IMR-90 (cell line): Measurements from ENCODE around the gene KXD1. TPM values are rescaled to one million over a fixed set of nuclear protein-coding genes. Genes with fewer than 3 reads are reported as not detected.

Experiments used
- ATAC-seq: fragments of 200-7000 bp; cut with Tn5 transposase; 2 replicates; pipeline ENCODE4 v1.9.1; 2020; ENCODE audit warnings: low read depth, mild to moderate bottlenecking, moderate library complexity
- BruUV-seq: library from RNA; stranded (reverse); fragments of 400-500 nt; replicated peaks from 2 replicates; lab custom pipeline; 2021; lab: Mats Ljungman, UMichigan
- CTCF ChIA-PET: fragments of 300-600 bp; formaldehyde crosslinking; extraction: SDS; loops from one replicate; lab custom pipeline; 2021; ENCODE audit warnings: antibody characterized with exemption; lab: Yijun Ruan, JAX
- POLR2A ChIA-PET: fragments of 300-600 bp; sonication (Branson Sonifier 250); formaldehyde crosslinking; loops from one replicate; lab custom pipeline; 2022; ENCODE audit warnings: antibody characterized with exemption; ENCODE audit not compliant: unreplicated experiment; lab: Charles Lee
- DNase-seq: peaks from one replicate; pipeline ENCODE4 v3.0.0; 2013
- H2AFZ ChIP-seq: replicated peaks from 2 replicates; pipeline ENCODE3; 2013; ENCODE audit warnings: low read length, mild to moderate bottlenecking; ENCODE audit not compliant: poor library complexity
- H2AK5ac ChIP-seq: 2 replicates; pipeline ENCODE4 v1.6.1; 2013; ENCODE audit warnings: low read depth, low read length, inconsistent platforms
- H2AK9ac ChIP-seq: replicated peaks from 2 replicates; pipeline ENCODE3; 2013; ENCODE audit warnings: mild to moderate bottlenecking, low read depth, low read length, moderate library complexity; ENCODE audit not compliant: poor library complexity
- H2BK120ac ChIP-seq: 2 replicates; pipeline ENCODE4 v1.6.1; 2013; ENCODE audit warnings: low read depth, low read length, inconsistent platforms
- H2BK15ac ChIP-seq: 3 replicates; pipeline ENCODE4 v1.6.1; 2013; ENCODE audit warnings: low read depth, low read length, inconsistent platforms
- H2BK20ac ChIP-seq: 2 replicates; pipeline ENCODE4 v1.6.1; 2013; ENCODE audit warnings: low read depth, mild to moderate bottlenecking, inconsistent platforms, low read length, moderate library complexity
- H2BK5ac ChIP-seq: 2 replicates; pipeline ENCODE4 v1.6.1; 2013; ENCODE audit warnings: mild to moderate bottlenecking, low read depth, low read length, inconsistent platforms; ENCODE audit not compliant: poor library complexity, severe bottlenecking
- H3K14ac ChIP-seq: replicated peaks from 2 replicates; pipeline ENCODE4 v1.6.1; 2013; ENCODE audit warnings: low read depth, low read length, inconsistent platforms
- H3K18ac ChIP-seq: 2 replicates; pipeline ENCODE4 v1.6.1; 2013; ENCODE audit warnings: low read depth, low read length, control low read depth
- H3K23ac ChIP-seq: 2 replicates; pipeline ENCODE4 v1.6.1; 2013; ENCODE audit warnings: low read depth, low read length, inconsistent platforms
- H3K27ac ChIP-seq: 2 replicates; pipeline ENCODE4 v1.5.1; 2013; ENCODE audit warnings: mild to moderate bottlenecking, control low read depth, low read length; ENCODE audit not compliant: insufficient read depth
- H3K27me3 ChIP-seq: 2 replicates; pipeline ENCODE4 v1.6.1; 2013; ENCODE audit warnings: low read length; ENCODE audit not compliant: control insufficient read depth, insufficient read depth
- H3K36me3 ChIP-seq: 2 replicates; pipeline ENCODE4 v1.6.1; 2013; ENCODE audit warnings: low read length, mixed read lengths; ENCODE audit not compliant: control insufficient read depth, insufficient read depth
- H3K4ac ChIP-seq: 2 replicates; pipeline ENCODE4 v1.6.1; 2013; ENCODE audit warnings: low read depth, low read length, inconsistent platforms
- H3K4me1 ChIP-seq: 2 replicates; pipeline ENCODE4 v1.6.1; 2013; ENCODE audit warnings: low read length, mixed read lengths; ENCODE audit not compliant: control insufficient read depth, insufficient read depth
- H3K4me2 ChIP-seq: 2 replicates; pipeline ENCODE4 v1.6.1; 2013; ENCODE audit warnings: low read depth, mild to moderate bottlenecking, control low read depth, low read length, moderate library complexity
- H3K4me3 ChIP-seq: 2 replicates; pipeline ENCODE4 v1.5.1; 2013; ENCODE audit warnings: low read depth, mild to moderate bottlenecking, control low read depth, low read length, moderate library complexity; ENCODE audit not compliant: insufficient read depth
- H3K56ac ChIP-seq: 2 replicates; pipeline ENCODE4 v1.6.1; 2013; ENCODE audit warnings: low read length, inconsistent platforms; ENCODE audit not compliant: insufficient read depth; ENCODE audit errors: extremely low read depth
- H3K79me1 ChIP-seq, 2 experiments: 2 replicates each; pipeline ENCODE4 v1.6.1; 2013; ENCODE audit warnings: low read length in 2 of 2, inconsistent platforms in 1 of 2, low read depth in 1 of 2
- H3K9ac ChIP-seq: 2 replicates; pipeline ENCODE4 v1.6.1; 2013; ENCODE audit warnings: low read depth, low read length, control low read depth
- H3K9me1 ChIP-seq: 2 replicates; pipeline ENCODE4 v1.6.1; 2013; ENCODE audit warnings: low read length, inconsistent platforms; ENCODE audit not compliant: insufficient read depth
- H3K9me3 ChIP-seq: 2 replicates; pipeline ENCODE4 v1.6.1; 2013; ENCODE audit warnings: low read length; ENCODE audit not compliant: control insufficient read depth, insufficient read depth
- H4K20me1 ChIP-seq: 2 replicates; pipeline ENCODE4 v1.6.1; 2013; ENCODE audit warnings: low read length, inconsistent platforms; ENCODE audit not compliant: insufficient read depth
- H4K5ac ChIP-seq: 2 replicates; pipeline ENCODE4 v1.6.1; 2013; ENCODE audit warnings: mild to moderate bottlenecking, low read depth, low read length, control low read depth
- H4K8ac ChIP-seq, 2 experiments: 2 replicates each; pipeline ENCODE4 v1.6.1; 2013; ENCODE audit warnings: low read depth in 2 of 2, low read length in 2 of 2, control low read depth in 1 of 2, inconsistent platforms in 1 of 2
- H4K91ac ChIP-seq: 2 replicates; pipeline ENCODE4 v1.6.1; 2013; ENCODE audit warnings: low read depth, low read length, inconsistent platforms; ENCODE audit not compliant: insufficient read depth
- BHLHE40 ChIP-seq: fragments of 150-350 bp; IDR thresholded peaks from 2 replicates; pipeline ENCODE4 v1.6.1; 2016; ENCODE audit warnings: mild to moderate bottlenecking, low read depth, low read length
- CEBPB ChIP-seq: IDR thresholded peaks from 2 replicates; pipeline ENCODE4 v1.6.1; 2012; ENCODE audit warnings: low read depth, low read length, improper control_type of control experiment
- CHD1 ChIP-seq: IDR thresholded peaks from 2 replicates; pipeline ENCODE4 v1.6.1; 2012; ENCODE audit warnings: low read depth, low read length, improper control_type of control experiment
- ELK1 ChIP-seq: fragments of 150-350 bp; IDR thresholded peaks from 2 replicates; pipeline ENCODE4 v1.6.1; 2016; ENCODE audit warnings: low read depth, mild to moderate bottlenecking, low read length, moderate library complexity, borderline replicate concordance
- FOS ChIP-seq: fragments of 150-350 bp; IDR thresholded peaks from 2 replicates; pipeline ENCODE4 v1.6.1; 2016; ENCODE audit warnings: low read depth, low read length
- MAFK ChIP-seq: IDR thresholded peaks from 2 replicates; pipeline ENCODE4 v1.6.1; 2012; ENCODE audit warnings: low read depth, low read length, improper control_type of control experiment
- MAZ ChIP-seq: IDR thresholded peaks from 2 replicates; pipeline ENCODE4 v1.6.1; 2012; ENCODE audit warnings: low read depth, mild to moderate bottlenecking, low read length, improper control_type of control experiment, moderate library complexity, borderline replicate concordance
- MXI1 ChIP-seq: IDR thresholded peaks from 2 replicates; pipeline ENCODE4 v1.6.1; 2012; ENCODE audit warnings: low read depth, mild to moderate bottlenecking, low read length, moderate library complexity, borderline replicate concordance
- NFE2L2 ChIP-seq: fragments of 150-350 bp; IDR thresholded peaks from 2 replicates; pipeline ENCODE4 v1.6.1; 2016; ENCODE audit warnings: low read depth, mild to moderate bottlenecking, low read length
- POLR2A ChIP-seq: IDR thresholded peaks from 2 replicates; pipeline ENCODE4 v1.6.1; 2012; ENCODE audit warnings: mild to moderate bottlenecking, low read depth, low read length
- RAD21 ChIP-seq: IDR thresholded peaks from 2 replicates; pipeline ENCODE4 v1.6.1; 2012; ENCODE audit warnings: low read length, improper control_type of control experiment
- RCOR1 ChIP-seq: IDR thresholded peaks from 2 replicates; pipeline ENCODE4 v1.6.1; 2012; ENCODE audit warnings: mild to moderate bottlenecking, low read length, improper control_type of control experiment; ENCODE audit not compliant: insufficient replicate concordance
- RFX5 ChIP-seq: IDR thresholded peaks from 2 replicates; pipeline ENCODE4 v1.8.0; 2012; ENCODE audit warnings: low read depth, mild to moderate bottlenecking, low read length, moderate library complexity
- SMC3 ChIP-seq: fragments of 150-350 bp; IDR thresholded peaks from 2 replicates; pipeline ENCODE4 v1.6.1; 2016; ENCODE audit warnings: low read depth, mild to moderate bottlenecking, antibody characterized with exemption, low read length, moderate library complexity
- USF2 ChIP-seq: fragments of 150-350 bp; IDR thresholded peaks from 2 replicates; pipeline ENCODE4 v1.6.1; 2017; ENCODE audit warnings: mild to moderate bottlenecking, antibody characterized with exemption, low read length, low read depth
- WGBS, 2 experiments: methylation state at CpG; one replicate each; pipeline versions ENCODE4 v1.1.5 to v1.1.7; 2013; ENCODE audit warnings: missing lambda C conversion rate in 2 of 2; ENCODE audit not compliant: insufficient read length in 1 of 2; ENCODE audit errors: extremely low coverage in 2 of 2; 5-methylcytosine and 5-hydroxymethylcytosine counted together
- dilution Hi-C: fragments of 300-500 bp; cut with HindIII; formaldehyde crosslinking; loops from one replicate; pipeline ENCODE4 v1.14.3; 2018; ENCODE audit warnings: low sequenced_read_pairs; ENCODE audit not compliant: unreplicated experiment
- in situ Hi-C: fragments of 300-500 bp; cut with MboI; formaldehyde crosslinking; loops from 3 replicates; pipeline ENCODE4 v1.14.3; 2019; ENCODE audit warnings: low sequenced_read_pairs, inconsistent platforms, mixed read lengths
- intact Hi-C: fragments of 100-400 bp; cut with micrococcal nuclease; formaldehyde crosslinking; loops from 2 replicates; pipeline ENCODE4 v1.10.0; 2022
- polyA plus RNA-seq, 3 experiments: library from polyadenylated mRNA; depleted of rRNA; stranded (reverse); fragments of >200 nt; gene quantifications; 2 replicates each; pipeline ENCODE4 v1.2.3, GENCODE V29; 2012; ENCODE audit warnings: low replicate concordance in 1 of 3
- total RNA-seq: library from RNA; depleted of rRNA; stranded (reverse); fragments of >200 nt; gene quantifications from 2 replicates; pipeline ENCODE4 v1.2.3, GENCODE V29; 2012

KXD1 gene
- total and polyA plus RNA-seq, 2 of the 4 experiments (the other 2 are of a cell fraction) = 66.7 to 196 TPM

DNA sequence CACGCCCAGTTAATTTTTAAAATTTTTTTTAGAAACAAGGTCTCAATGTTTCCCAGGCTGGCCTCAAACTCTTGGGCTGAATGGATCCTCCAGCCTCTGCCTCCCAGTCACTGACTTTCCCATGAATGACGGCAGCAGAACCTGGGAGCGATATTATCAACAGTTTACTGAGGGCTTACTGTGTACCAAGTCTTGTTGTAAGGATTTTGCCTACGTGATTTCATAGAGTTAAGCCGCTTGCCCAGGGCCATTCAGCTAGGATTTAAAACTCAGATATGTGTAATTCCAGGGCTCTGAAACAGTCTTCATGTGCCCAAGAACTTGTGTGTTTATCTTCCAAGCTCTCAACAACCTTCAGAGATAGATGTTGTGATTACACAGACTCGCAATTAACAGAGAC lies 6.0 kb upstream of the KXD1 start (continued):
- no peak for TF ChIP-seq NFE2L2
- no peak for TF ChIP-seq CEBPB
- no peak for TF ChIP-seq POLR2A

DNA sequence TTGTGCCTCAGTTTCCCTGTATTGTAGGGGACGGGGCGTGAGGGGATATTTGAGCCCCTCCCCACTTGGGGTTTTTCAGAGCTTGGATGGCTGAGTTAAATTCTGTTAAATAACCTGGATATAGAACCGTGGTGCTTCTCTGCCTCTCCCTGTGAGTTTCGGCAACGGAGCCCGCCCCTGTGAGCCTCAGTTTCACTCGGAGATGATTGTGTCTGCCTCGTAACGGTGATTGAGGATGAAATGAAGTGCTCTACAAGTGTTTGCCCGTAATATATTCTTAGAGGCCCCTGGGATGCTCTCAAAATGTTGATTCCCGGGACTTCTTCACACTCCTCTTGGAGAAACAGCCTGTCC lies 509 bp downstream of the KXD1 start:
- Histone ChIP-seq H3K9ac (peak overlapping the region; percentile 81), H2AK9ac (peak overlapping the region; percentile 100), H3K4me3 (peak overlapping the region; percentile 76), H3K27ac (peak overlapping the region; percentile 65), H4K8ac (peak overlapping the region; percentile 85 to 97), H3K9me1 (0 out of 2 replicates have a peak, but pooled peaks cover 2% of the 10 kb centered on the region), H3K9me3 (no peaks in the 10 kb centered on the region), H2BK15ac (no peak overlapping the region), H2BK20ac (no peak overlapping the region), H3K14ac (peak overlapping the region; percentile 90), H4K91ac (peak overlapping the region; percentile 88), H3K4me2 (peak overlapping the region; percentile 80), H4K20me1 (no peaks in the 10 kb centered on the region), H2BK120ac (peak overlapping the region; percentile 16; the same call in 1 of the 2 replicates), H3K36me3 (peaks cover 12% of the 10 kb centered on the region), H2BK5ac (peak overlapping the region; percentile 36), H3K79me1 (peaks cover 18 to 39% of the 10 kb centered on the region in 2 experiments), H2AK5ac (peak overlapping the region; percentile 90), H3K4ac (peak overlapping the region; percentile 91), H3K27me3 (no peaks in the 10 kb centered on the region), H3K23ac (peak overlapping the region; percentile 90), H3K4me1 (0 out of 2 replicates have a peak, but pooled peaks cover 2% of the 10 kb centered on the region), H2AFZ (peak overlapping the region; percentile 96), H4K5ac (peak overlapping the region; percentile 56), H3K56ac (peak overlapping the region; percentile 83), H3K18ac (peak overlapping the region; percentile 7; the same call in 1 of the 2 replicates)
- intact Hi-C loops = loop anchor here (5.0 kb wide), 1 partner anchor 106 kb away; no protein-coding TSS in a partner anchor
- POLR2A ChIA-PET = interaction anchor here (0.6 to 1.0 kb wide), 4 partner anchors 18 to 981 kb away, joined by 3 to 16 read pairs (median 4); no protein-coding TSS in a partner anchor
- dilution Hi-C loops = no loop called here
- peak; percentile 3; the same call in 1 of the 2 replicates for ATAC-seq
- in situ Hi-C loops = no loop called here
- no TSS peak for BruUV-seq
- no peak for DNase-seq
- CTCF ChIA-PET = interaction anchor here (1.1 kb wide), 2 partner anchors 30 to 38 kb away, joined by 3 to 4 read pairs; partner anchors contain the start of gene REX1BD
- WGBS, 2 experiments = 0% methylated on average over 1 of the region's 11 CpGs; no CpG with 5 or more reads in 1 of the 2 experiments
- TF ChIP-seq CHD1 (no peak), ELK1 (no peak), MAZ (no peak), RFX5 (no peak), MAFK (no peak), MXI1 (no peak), SMC3 (no peak), CEBPB (no peak), USF2 (no peak), FOS (no peak), RAD21 (no peak), RCOR1 (no peak), POLR2A (no peak), BHLHE40 (no peak), NFE2L2 (no peak)
